ENCODE measurements around the gene SLC2A1. TPM values are rescaled to one million over a fixed set of nuclear protein-coding genes. Genes with fewer than 3 reads are reported as not detected.

Gene SLC2A1
- total RNA-seq, 2 donors from 2014 or later, result 119 to 147 TPM

DNA sequence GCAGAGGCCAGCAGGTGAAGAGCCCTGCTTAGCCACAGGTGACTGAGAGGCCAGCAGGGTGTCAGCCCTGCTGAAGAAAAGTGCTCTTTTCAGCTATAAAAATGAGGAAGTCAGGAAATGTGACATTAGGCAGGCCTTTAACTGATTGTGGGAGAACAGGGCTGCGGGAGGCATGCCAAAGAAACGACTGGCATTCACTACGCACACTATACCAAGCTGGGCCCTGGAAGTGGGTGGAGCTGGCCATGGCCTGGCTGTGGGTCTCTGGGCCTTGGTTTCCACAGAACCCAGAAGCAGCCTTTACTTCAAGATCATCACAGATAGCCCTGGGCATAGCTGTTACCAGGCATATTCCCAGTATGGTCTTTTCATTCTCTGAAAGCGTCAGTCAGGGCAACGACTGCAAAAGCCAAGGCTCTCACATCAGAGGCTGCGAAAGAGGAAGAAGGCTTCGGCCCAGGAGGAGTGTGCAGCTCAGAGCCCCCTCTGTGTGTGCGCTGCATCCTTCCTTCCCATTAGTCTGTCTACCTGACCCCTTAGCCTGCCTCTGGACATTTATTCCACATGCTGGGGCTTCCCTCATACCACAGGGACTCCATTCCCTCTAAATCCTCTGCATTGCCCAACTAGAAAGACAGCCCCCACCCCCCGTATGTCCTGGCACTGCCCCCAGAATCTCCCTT, 14.3 kb downstream of the SLC2A1 start:
- Histone ChIP-seq H3K27ac (peak overlapping the region; percentile 91 to 96), H3K36me3 (no peaks in the 10 kb centered on the region), H3K9me3 (no peaks in the 10 kb centered on the region), H3K4me1 (ENCODE audit: control insufficient read depth in 1 of 2, low read depth in 2 of 2) (peaks cover 73 to 100% of the 10 kb centered on the region in 2 donors), H3K27me3 (replicated peaks; ENCODE audit: insufficient read depth) (no peaks in the 10 kb centered on the region), H3K4me3 (peak overlapping the region; percentile 8)
- TF ChIP-seq, protein P1, sequence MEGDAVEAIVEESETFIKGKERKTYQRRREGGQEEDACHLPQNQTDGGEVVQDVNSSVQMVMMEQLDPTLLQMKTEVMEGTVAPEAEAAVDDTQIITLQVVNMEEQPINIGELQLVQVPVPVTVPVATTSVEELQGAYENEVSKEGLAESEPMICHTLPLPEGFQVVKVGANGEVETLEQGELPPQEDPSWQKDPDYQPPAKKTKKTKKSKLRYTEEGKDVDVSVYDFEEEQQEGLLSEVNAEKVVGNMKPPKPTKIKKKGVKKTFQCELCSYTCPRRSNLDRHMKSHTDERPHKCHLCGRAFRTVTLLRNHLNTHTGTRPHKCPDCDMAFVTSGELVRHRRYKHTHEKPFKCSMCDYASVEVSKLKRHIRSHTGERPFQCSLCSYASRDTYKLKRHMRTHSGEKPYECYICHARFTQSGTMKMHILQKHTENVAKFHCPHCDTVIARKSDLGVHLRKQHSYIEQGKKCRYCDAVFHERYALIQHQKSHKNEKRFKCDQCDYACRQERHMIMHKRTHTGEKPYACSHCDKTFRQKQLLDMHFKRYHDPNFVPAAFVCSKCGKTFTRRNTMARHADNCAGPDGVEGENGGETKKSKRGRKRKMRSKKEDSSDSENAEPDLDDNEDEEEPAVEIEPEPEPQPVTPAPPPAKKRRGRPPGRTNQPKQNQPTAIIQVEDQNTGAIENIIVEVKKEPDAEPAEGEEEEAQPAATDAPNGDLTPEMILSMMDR (IDR thresholded peaks at IDR 0.05), result no peak
- no peak for ATAC-seq (ENCODE audit: insufficient number of reproducible peaks, low FRiP score, low read depth)
- DNase-seq (ENCODE audit: low spot score), result peak; percentile 44

DNA sequence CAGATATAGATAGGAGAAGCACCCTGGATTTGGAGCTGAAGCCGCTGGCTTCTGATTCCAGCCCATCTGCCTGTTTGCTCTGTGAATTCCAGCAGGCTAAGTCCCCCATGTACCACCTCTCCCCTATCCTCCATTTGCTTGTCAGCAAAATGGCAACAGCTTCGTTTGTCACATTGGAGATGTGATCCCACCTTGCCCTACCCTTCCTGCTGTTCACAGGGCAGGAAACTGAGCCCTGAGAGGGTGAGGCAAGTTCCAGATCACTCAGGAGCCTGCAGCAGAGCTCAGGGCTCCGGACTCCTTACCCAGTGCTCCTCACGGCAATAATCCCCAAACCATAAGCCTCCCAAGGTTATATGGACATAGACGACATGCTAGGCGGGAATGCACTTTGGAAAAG, 14.9 kb downstream of the SLC2A1 start:
- TF ChIP-seq, protein P1 (IDR thresholded peaks at IDR 0.05), result no peak
- ATAC-seq (ENCODE audit: insufficient number of reproducible peaks, low FRiP score, low read depth), result no peak
- H3K36me3 ChIP-seq, result no peaks in the 10 kb centered on the region
- no peak overlapping the region for H3K4me3 ChIP-seq
- peak overlapping the region; percentile 91 to 96 for H3K27ac ChIP-seq
- H3K4me1 ChIP-seq (ENCODE audit: control insufficient read depth in 1 of 2, low read depth in 2 of 2), result peaks cover 69 to 100% of the 10 kb centered on the region in 2 donors
- no peaks in the 10 kb centered on the region for H3K9me3 ChIP-seq
- H3K27me3 ChIP-seq (replicated peaks; ENCODE audit: insufficient read depth), result no peaks in the 10 kb centered on the region
- no peak for DNase-seq (ENCODE audit: low spot score)

- DNase-seq (ENCODE audit: low spot score), result peak; percentile 52
- peak overlapping the region; percentile 91 to 96 for H3K27ac ChIP-seq
- TF ChIP-seq, protein P1 (IDR thresholded peaks at IDR 0.05), result no peak
- H3K9me3 ChIP-seq, result no peaks in the 10 kb centered on the region
- H3K4me1 ChIP-seq (ENCODE audit: control insufficient read depth in 1 of 2, low read depth in 2 of 2), result peaks cover 65 to 100% of the 10 kb centered on the region in 2 donors
- peak; percentile 50 for ATAC-seq (ENCODE audit: insufficient number of reproducible peaks, low FRiP score, low read depth)
- no peak overlapping the region for H3K4me3 ChIP-seq
- no peaks in the 10 kb centered on the region for H3K27me3 ChIP-seq (replicated peaks; ENCODE audit: insufficient read depth)
- H3K36me3 ChIP-seq, result no peaks in the 10 kb centered on the region
These were observed 15.5 kb downstream of the SLC2A1 start for GRCh38 chr1:42943166-42943565.

- H3K9me3 ChIP-seq, result no peaks in the 10 kb centered on the region
These were observed 16.2 kb downstream of the SLC2A1 start for GRCh38 chr1:42942444-42942843.

GRCh38 chr1:42941640-42942330, 16.9 kb downstream of the SLC2A1 start:
- peaks cover 58 to 93% of the 10 kb centered on the region in 2 donors for H3K4me1 ChIP-seq (ENCODE audit: control insufficient read depth in 1 of 2, low read depth in 2 of 2)
- H3K27me3 ChIP-seq (replicated peaks; ENCODE audit: insufficient read depth), result no peaks in the 10 kb centered on the region
- peak overlapping the region; percentile 91 to 96 for H3K27ac ChIP-seq
- no peaks in the 10 kb centered on the region for H3K36me3 ChIP-seq
- DNase-seq (ENCODE audit: low spot score), result peak; percentile 65
- H3K9me3 ChIP-seq, result no peaks in the 10 kb centered on the region
- ATAC-seq (ENCODE audit: insufficient number of reproducible peaks, low FRiP score, low read depth), result peak; percentile 82
- TF ChIP-seq, protein P1 (IDR thresholded peaks at IDR 0.05), result no peak
- H3K4me3 ChIP-seq, result peak overlapping the region; percentile 10

More at GRCh38 chr1:42942444-42942843, 16.2 kb downstream of the SLC2A1 start:
- H3K4me3 ChIP-seq, result no peak overlapping the region
- no peaks in the 10 kb centered on the region for H3K27me3 ChIP-seq (replicated peaks; ENCODE audit: insufficient read depth)
- DNase-seq (ENCODE audit: low spot score) (no peak), ATAC-seq (ENCODE audit: insufficient number of reproducible peaks, low FRiP score, low read depth) (no peak)
- peak overlapping the region; percentile 91 to 96 for H3K27ac ChIP-seq
- H3K4me1 ChIP-seq (ENCODE audit: control insufficient read depth in 1 of 2, low read depth in 2 of 2), result peaks cover 63 to 97% of the 10 kb centered on the region in 2 donors
- H3K36me3 ChIP-seq, result no peaks in the 10 kb centered on the region
- TF ChIP-seq, protein P1 (IDR thresholded peaks at IDR 0.05), result no peak
